ENCODE measurements around the gene SMTNL2.

SMTNL2 gene

DNA sequence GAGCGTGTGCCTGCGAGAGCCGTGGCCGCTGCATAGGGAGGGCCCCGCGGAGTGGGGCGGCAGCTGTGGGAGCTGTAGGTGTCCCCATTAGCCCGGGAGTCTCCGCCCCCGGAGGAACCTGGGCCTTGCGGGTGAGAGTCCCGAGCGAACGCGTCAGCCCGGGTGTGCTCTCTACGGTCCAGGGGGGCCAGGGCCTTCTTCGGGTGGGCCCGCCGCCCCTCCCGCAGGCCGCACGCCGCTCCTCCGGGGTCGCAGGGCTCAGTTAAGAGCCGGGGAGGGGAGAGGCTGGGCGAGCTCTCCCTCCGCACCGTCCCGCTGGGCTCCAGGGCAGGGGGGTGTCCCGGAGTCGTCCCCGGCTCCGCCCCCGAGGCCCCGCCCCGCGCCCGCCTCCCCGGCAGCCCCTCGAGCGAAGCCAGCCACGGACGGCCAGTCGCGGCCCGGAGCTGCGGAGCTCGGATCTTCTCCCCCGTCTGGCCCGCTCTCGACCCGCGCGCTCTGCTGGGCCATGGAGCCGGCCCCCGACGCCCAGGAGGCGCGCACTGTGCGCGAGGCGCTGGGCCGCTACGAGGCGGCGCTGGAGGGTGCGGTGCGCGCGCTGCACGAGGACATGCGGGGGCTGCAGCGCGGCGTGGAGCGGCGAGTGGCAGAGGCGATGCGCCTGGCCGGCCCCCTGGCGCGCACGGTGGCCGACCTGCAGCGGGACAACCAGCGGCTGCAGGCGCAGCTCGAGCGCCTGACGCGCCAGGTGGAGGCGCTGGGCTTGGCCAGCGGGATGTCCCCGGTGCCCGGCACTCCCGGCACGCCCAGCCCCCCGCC, at the start of gene SMTNL2:
Gene SMTNL2, plus strand, starts transcription at position 429 of the 816 bp plus-strand sequence. Its CDS starts 77 bp downstream, at position 506.
- DNase-seq, result no peak

DNA sequence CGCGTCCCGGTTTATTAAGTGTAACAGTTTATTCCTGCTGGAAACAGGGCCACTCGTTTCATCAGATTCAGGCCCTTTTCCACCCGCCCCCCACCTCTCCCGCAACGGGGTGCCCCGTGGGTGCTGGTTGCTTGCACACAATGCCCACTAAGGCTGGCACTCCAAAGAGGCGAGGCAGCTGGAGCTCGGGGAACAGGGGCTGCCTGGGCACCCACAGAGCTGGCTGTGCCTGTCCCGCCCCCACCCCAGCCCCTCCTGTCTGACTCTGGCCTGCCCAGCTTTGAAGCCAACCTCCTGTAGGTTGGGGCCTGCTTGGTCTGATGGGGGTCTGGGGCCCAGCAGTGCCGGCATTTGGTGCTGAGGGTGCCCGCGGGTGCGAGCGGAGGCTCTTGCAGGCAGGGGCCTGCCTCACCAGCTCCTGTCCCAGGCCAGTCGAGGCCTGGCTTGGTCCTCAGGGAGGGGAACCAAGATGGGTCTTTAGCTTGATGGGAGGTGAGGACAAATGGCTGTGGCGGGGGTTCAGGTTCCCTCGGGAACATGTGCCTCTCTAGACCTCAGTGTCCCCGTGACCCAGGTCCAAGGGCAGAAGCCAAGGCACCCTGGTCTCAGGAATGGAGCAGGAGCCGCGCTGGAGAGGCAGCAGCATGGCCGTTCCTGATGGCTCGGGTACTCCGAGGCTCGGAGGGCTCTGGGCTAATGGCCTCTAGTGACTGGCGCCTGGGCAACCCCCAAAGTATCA, 49.2 kb upstream of the SMTNL2 start:
- no peak for DNase-seq

DNA sequence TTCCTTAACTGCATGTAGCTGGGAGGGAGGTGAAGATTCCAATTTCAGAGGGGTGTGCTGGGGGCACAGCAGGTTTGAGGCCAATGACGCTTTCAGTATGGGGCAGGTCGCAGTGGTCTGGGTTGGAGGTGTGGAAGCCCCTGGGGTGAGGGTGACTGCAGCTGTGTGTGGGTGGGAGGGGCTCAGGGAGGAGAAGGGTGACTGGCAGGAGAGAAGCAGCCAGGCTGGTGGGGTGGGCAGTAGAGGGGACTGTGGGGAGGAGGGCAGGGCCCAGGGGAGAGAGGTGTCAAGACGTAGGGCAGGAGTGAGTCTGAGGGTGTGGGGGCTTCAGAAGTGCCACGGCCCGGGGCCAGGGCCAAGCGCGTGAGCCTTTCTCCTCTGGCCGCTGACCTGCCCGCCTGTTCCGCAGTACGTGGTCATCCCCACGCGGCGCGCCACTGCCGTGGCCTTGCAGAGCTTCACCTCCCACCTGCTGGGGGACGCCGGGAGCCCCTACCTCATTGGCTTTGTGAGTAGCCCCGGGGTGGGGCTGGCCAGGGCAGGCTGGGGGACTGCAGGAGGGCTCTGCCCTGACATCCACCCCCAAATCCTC, 48.6 kb upstream of the SMTNL2 start:
- DNase-seq, result no peak

DNA sequence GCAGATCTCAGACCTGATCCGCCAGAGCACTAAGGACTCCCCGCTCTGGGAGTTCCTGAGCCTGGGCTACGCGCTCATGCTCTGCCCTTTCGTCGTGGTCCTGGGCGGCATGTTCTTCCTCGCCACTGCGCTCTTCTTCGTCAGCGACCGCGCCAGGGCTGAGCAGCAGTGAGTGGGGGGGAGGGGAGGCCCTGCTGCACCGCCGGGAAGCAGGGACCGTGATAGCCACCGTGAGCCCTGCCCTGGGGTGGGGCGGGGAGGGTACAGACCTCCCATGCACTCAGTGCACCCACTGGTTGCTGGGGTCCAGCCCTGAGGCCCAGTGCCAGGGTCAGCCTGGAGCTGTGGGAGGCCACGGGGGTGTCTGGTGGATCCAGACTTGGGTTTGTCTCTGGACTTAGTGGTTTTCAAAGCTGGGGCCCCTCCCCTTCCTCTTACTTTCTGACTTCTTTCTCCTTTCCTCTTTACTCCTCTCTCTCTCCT, 48.0 kb upstream of the SMTNL2 start:
- DNase-seq, result peak in 1 of 2 experiments; percentile 8

DNA sequence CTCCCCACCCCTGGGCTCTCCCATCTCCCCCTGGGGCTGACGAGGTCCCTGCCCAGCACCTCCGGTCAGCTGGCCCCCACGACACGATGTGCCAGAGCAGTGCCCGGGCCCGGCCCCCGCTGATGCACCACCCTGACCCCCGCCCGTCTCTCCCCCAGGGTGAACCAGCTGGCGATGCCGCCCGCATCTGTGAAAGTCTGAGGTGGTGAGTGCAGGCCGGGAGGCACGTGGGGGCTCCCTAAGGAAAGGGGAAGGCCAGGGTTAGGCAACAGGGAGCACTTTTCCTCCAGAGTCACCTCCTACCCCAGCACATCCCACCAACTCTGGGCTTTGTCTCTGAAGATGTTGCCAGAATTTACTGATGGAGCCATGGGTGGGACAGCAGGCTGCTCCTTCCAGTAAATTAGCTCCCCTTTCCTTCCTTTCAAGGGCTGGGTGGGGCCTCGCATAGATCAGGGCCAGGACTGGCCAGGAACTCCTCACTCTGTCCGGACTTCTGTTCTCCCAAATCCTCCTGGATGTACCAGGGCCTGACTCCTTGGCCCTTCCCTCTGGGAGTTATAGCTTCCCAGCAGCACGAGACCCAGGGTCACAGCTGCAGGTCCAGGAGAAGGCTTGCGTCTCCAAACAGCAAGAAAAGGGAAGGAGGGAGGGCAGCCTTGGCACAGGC, 47.5 kb upstream of the SMTNL2 start:
- no peak for DNase-seq

DNA sequence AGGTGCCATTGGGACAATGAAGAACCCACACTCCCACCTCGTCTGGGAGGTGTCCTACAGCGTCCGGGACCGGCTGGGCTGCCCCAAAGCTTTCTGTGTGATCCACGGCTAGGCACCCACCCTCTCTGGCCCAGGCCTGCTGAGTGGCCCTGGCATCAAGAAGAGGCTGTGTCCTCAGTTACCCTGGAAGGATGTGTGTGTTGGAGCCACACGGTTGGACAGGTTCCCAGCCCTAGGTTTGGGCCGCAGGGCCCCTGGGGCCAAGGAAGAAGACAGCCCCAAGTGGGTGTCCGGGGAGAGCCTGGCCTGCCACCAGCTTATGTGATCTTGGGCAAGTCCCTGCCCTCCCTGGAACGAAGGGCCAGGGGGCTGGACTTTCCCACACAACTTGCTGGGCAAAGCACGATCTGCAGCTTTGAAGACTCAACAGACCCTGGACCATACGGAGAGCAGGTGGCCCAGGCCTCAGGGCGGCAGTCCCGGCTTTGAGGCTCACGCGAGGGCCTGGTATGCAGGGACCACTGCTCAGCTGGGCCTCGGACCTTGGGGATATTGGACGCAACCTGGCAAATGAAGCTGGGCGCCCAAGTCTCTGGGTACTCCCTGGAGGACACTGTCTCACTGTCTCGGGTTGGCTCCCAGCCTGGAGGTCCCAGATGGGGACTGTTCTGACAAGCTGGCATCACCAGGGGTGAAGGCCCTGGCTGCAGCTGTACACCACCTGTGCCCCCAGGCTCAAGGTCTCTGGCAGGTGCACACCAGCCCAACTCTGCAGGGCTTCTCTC, 46.7 kb upstream of the SMTNL2 start:
- no peak for DNase-seq

DNA sequence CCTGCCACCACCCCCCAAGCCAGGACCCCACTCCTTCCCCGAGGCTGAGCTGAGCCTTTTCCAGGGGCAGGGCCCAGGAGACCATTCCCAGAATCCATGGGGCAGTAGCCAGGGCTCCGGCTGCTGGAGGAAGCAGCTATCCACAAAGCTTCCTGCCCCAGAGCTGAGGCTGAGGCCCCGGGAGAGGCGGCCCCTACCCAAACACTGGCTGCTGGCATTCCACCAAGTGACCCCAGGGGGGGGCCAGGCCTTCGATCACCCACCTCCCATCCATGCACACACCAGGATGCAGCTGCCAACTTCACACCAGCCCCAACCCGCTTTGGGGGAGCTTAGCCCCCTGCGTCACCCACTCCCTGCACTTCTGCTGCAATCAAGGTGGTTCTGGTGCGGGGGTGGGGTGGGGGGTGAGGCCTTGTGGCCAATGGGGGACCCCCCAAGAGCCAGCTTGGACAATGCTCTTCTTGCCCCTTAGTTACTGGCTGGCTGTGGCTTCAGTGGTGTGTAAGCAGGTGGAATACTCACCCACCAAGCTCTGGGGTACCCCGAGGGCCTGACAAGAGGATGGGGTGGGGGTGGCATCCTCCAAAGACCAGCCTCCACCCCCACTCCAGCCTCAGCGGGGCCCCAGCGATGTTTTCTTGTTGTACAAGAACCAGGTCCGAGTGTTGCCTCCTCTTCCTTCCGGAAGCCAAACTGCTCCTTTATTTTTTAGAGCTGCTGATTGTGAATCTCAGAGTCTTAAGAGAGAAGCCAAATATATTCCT, 45.9 kb upstream of the SMTNL2 start:
- no peak for DNase-seq

DNA sequence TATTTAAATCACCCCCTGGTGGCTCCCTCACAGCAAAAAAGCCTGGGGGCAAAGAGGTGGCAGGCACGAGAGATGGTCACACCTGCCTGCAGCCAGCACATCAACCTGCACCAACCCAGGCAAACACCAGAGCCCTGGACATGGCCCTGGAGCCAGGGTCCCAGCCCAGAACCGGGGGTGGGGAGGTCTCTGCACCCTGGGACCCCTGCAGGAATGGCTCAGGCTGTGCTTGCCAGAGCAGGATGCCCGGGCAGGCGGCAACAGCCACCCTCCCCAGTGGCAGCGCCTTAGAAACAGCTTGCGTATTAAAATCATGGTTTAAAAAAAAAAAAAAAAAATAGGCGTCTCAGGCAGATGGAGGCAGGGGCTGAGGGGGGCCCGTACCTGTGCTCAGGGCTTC, 45.3 kb upstream of the SMTNL2 start:
- DNase-seq, result no peak

DNA sequence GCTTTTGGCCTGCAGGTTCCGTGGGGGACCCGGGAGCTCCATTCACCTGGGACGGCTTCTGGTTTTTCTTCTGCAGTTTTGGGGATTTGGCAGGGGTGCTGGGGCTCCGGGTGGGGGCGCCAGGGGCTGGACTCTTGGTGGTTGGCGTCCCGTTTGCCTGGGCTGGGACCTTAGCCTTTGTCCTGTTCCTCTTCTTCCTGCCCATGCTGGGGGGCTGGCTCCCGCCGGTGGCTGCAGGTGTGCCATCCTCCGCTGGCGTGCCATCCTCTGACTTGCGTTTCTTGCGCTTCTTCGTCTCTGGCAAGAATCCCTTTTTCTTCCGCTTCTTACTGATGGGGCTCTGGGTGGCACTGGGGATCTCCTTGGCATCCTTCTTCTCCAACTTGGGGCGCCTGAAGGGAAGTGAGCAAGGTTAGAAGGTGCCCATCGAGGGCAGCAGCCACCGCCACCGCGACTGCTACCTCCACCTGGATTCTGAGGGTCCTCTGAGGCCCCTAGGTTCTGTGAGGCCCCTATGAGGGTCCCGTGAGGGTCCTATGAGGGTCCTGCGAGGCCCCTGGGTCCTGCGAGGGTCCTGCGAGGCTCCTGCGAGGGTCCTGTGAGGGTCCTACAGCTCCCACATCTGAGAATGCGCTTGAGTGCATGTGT, 44.6 kb upstream of the SMTNL2 start:
- no peak for DNase-seq

DNA sequence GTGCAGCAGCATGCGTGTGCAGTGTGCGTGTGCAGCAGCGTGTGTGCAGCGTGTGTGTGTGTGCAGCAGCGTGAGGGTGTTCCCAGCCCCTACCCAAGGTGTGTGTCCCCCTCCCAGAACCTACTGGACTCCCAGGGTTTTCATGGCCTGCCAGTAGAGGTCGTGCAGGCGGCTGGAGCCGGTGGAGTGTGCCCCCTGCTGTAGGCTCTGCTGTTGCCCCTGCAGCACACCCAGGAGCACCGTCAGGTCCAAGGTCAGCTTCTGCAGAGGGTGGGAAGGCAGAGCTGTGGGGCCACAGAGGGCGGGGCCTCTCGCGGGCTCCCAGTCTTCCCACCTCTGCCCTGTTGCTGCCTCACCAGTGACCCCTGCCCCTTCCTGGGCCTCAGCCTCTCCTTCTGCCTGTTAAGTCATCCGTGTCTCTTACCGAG, 44.1 kb upstream of the SMTNL2 start:
- peak in 1 of 2 experiments; percentile 1 for DNase-seq

DNA sequence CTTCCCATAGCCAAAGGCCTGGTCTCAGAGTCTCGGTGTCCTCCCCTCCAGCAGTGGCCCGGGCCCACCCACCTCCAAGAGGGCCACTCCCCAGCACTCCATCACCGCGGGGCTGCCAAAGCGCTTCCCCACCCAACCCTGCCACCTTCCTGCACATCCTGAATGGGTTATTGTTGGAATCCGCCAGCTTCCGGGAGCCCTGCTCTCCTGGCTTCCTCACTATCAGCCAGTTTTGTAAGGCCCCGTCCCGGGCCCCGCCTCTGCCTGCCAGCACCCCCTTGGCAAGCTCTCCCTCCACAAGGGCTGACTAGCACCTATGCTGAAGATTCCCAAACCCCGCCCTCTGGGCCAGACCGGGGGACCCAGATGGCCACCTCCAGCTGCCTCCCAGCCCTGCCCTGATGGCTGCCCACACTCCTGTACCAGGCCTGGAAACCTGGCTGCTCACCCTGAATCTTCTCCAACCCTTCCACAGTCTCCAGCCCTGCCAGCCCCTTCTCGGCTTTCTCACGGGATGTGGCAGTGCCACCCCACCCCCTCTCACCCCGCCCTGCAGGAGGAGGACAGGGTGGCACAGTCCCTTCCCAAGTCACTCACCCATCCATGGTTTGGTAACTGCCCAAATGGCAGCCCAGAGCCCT, 43.5 kb upstream of the SMTNL2 start:
- DNase-seq, result no peak

DNA sequence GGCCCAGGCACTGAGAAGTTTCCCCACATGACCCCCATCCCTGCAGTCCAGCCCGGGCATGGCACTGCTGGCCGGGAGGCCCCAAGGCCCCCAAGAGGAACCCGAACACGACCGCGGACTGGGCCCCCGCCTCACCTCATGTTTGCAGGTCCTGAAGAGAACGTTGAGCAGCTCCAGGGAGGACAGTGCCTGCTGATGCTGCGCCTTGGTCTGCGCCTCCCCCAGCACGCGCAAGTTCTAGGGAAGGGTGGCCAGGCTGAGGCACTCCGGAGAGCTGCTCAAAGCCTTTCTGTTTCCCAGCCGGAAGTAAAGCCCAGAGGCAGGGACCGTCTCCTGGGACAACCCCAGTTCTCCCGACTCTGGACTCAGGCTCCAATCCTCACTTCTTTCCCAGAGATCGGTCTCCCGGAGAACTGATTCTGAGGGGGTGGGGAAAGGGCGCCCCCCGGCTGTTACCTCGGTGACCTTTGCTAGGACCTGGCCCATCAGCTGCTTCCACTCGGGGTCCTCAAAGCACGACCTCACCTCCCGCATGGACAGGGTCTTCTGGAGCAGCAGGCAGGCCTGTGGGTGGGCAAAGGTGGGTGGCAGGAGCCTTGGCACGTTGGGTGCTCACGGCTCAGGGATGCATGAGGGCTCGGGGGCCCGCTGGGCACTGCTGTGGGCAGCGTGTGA, 42.9 kb upstream of the SMTNL2 start:
- no peak for DNase-seq

DNA sequence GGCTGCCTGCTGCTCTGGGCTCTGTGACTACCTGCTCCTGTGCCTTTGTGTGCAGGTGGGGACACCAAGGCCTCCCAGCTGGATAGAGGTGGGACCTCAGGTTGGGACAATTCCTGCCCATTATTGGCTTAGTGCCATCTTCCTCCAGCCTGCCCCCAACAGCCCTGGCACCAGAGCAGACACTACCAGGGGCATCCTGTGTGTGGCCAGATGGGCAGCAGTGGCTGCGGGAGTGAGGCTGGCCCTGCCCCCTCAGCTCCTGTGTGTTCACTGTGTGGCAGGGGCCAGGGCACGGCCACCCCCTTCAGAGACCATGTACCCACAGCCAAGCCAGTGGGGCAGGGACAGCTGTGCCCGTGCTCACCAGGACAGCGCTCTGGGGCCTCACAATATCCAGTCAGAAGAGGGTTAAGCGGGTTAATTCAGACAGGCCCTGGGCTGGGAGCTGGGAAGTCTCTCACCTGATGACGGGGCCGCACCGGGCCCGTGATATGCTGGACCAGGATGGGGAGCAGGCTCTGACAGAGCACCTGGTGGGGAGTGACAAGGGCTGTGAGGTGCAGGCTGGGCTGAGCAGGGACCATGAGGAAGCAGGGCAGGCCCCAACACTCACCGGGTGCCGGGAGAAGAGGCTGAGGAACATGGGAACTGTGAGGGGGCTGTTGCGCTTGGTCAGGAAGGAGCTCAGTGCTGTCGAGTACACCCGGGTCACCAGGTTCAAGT, 42.2 kb upstream of the SMTNL2 start:
- DNase-seq, result no peak

DNA sequence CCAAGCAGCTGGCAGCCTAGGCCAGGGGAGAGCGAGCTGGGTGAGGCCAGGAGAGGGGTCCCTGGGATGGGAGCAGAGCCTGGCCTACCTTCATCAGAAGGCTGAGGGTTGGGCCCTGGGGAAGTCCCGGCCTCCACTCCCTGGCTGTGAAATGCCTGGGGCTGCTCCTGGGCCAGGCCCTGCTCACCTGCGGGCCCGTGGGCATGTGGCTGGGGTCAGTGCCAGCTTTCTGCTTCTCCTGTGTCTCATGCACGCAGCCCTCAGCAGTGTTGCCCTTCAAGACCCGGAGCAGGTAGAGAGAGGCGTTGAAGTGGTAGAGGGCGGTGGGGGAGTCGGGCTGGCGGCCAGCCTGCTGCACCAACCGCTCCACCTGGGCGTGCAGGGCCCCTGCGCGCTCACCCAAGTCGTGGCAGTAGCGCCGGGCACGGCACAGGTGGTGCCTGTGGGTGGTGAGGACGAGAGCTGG, 41.6 kb upstream of the SMTNL2 start:
- DNase-seq, result no peak

DNA sequence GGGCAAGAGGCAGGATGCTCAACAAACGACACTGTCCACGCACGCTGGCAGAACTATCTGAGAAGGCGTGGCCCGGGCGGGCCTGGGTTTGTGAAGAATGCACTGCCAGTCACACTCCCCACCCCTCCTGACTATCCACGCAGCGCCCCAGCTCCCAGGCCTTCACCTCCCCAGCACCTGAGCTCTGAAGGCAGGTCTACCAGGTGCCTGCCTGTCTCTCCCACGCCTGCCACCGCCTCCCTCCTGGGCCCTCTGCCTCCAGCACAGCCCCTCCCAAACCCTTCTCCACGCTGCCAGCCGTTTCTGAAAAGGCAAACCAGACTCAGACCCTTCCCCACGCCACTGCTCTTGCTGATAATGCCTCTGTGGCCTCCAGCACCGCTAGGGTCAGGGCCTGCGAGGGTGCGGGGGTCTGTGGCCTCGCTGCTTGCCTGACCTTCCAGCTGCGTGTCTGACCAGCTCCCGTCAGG, 40.7 kb upstream of the SMTNL2 start:
- no peak for DNase-seq

DNA sequence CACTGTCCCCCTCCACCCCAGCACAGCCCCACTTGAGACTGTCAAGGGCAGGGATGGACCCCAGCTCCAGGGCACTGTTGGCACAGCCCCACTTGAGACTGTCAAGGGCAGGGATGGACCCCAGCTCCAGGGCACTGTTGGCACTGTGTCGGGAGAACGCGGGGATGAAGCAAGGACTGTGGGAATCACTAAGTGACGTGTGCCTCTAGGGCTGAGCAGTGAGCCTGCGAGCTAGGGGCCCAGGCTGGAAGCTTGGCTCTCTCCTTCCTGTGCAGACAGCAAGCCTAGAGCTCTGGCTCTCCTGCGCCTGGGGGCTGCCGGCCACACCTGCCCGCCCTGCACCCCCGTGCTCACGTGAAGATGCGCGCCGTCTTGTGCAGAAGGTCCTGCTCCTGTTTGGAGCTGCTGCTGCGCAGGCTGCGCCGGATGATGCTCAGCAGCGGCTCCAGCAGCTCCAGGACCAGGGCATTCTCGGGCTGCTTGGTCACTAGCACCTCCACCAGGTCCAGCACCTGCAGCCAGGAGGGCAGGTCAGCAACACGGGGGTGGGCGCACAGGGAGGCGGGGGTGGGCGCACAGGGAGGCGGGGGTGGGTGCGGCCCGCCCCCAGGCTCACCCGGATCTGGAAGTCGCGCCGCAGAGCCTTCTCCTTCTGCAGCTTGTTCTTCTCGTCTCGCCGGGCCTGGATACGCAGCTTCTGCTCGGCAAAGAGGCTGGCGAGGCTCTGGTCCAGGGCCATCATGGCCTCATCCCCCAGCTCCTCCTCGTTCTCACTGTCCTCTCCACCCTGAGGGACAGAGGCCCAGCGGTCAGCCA, 40.0 kb upstream of the SMTNL2 start:
- no peak for DNase-seq

DNA sequence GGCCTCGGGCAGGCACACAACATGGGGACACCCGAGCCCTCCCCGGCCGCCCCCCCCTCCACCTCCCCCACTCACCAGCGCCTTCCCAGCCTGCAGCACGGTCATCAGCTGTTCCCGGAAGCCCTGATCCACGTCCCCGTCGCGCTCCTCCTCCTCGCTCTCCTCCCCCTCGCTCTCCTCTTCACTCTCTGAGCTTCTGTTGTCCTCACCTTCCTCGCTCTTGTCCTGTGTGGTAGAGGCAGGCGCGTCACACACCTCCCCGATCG, 39.4 kb upstream of the SMTNL2 start:
- DNase-seq, result no peak
